ENCODE measurements around the gene LNX1.

Gene LNX1

GRCh38 chr4:53598483-53598882 is 7.2 kb upstream of the LNX1 start:
- no peak for FAIRE-seq

GRCh38 chr4:53596901-53597300 is 5.6 kb upstream of the LNX1 start:
- FAIRE-seq, result no peak

- no peak for FAIRE-seq
Measured at GRCh38 chr4:53595834-53596233, 4.5 kb upstream of the LNX1 start.

- FAIRE-seq, result no peak
Measured at GRCh38 chr4:53595204-53595603, 3.9 kb upstream of the LNX1 start.

GRCh38 chr4:53593765-53594164 is 2.5 kb upstream of the LNX1 start:
- FAIRE-seq, result no peak

GRCh38 chr4:53592686-53593501 is 1.6 kb upstream of the LNX1 start:
- no peak for FAIRE-seq

GRCh38 chr4:53592122-53592521 is 836 bp upstream of the LNX1 start:
- FAIRE-seq, result no peak

- FAIRE-seq, result no peak
Measured at GRCh38 chr4:53590187-53590586, 1.1 kb downstream of the LNX1 start.

- FAIRE-seq, result no peak
Measured at GRCh38 chr4:53589511-53589910, 1.8 kb downstream of the LNX1 start.

- FAIRE-seq, result no peak
Measured at GRCh38 chr4:53587135-53587534, 4.2 kb downstream of the LNX1 start.

- no peak for FAIRE-seq
Measured at GRCh38 chr4:53586121-53586816, 5.0 kb downstream of the LNX1 start.

GRCh38 chr4:53584658-53585057 is 6.6 kb downstream of the LNX1 start:
- FAIRE-seq, result no peak

GRCh38 chr4:53583513-53583912 is 7.8 kb downstream of the LNX1 start:
- no peak for FAIRE-seq

GRCh38 chr4:53582194-53582593 is 9.1 kb downstream of the LNX1 start:
- no peak for FAIRE-seq

- no peak for FAIRE-seq
Measured at GRCh38 chr4:53580274-53580673, 11.0 kb downstream of the LNX1 start.

GRCh38 chr4:53579826-53580225 is 11.5 kb downstream of the LNX1 start:
- FAIRE-seq, result no peak

- FAIRE-seq, result no peak
Measured at GRCh38 chr4:53576676-53577372, 14.5 kb downstream of the LNX1 start.

- no peak for FAIRE-seq
Measured at GRCh38 chr4:53576071-53576617, 15.1 kb downstream of the LNX1 start.

GRCh38 chr4:53575552-53575951 is 15.7 kb downstream of the LNX1 start:
- FAIRE-seq, result no peak

GRCh38 chr4:53574528-53574927 is 16.8 kb downstream of the LNX1 start:
- no peak for FAIRE-seq

- FAIRE-seq, result no peak
Measured at GRCh38 chr4:53573696-53574095, 17.6 kb downstream of the LNX1 start.

GRCh38 chr4:53572600-53572994 is 18.7 kb downstream of the LNX1 start:
- FAIRE-seq, result no peak

GRCh38 chr4:53571936-53572599 is 19.2 kb downstream of the LNX1 start:
- FAIRE-seq, result no peak

Measured in TTC549 (cell line).